PFSK-1 (cell line): ENCODE data around the gene TGFBR3L.
A peak's percentile ranks its signal among the peaks of the same experiment; 100 is the strongest.

Experiments
- FOXP2 ChIP-seq: optimal IDR thresholded peaks from 2 replicates; pipeline ENCODE3; 2011; ENCODE audit warnings: borderline replicate concordance, control low read depth, inconsistent platforms; ENCODE audit not compliant: insufficient read depth; ENCODE audit errors: extremely low read length, extremely low read depth
- POLR2AphosphoS5 ChIP-seq: IDR thresholded peaks from 2 replicates; pipeline ENCODE4 v1.6.1; 2012; ENCODE audit warnings: low read depth, mild to moderate bottlenecking, control low read depth, low read length, moderate library complexity
- REST ChIP-seq, 2 experiments: IDR thresholded peaks; 2 replicates each; pipeline versions ENCODE4 v1.6.1 to v1.8.0; 2011 to 2012; ENCODE audit warnings: low read depth in 2 of 2, low read length in 2 of 2, control low read depth in 1 of 2, inconsistent platforms in 1 of 2, mild to moderate bottlenecking in 1 of 2, moderate library complexity in 1 of 2; ENCODE audit not compliant: insufficient read depth in 1 of 2
- SIN3A ChIP-seq: IDR thresholded peaks from 2 replicates; pipeline ENCODE4 v1.6.1; 2012; ENCODE audit warnings: mild to moderate bottlenecking, low read length, moderate library complexity, borderline replicate concordance; ENCODE audit not compliant: insufficient read depth
- TAF1 ChIP-seq: IDR thresholded peaks from 2 replicates; pipeline ENCODE4 v1.6.1; 2012; ENCODE audit warnings: low read length, control low read depth, borderline replicate concordance; ENCODE audit not compliant: insufficient read depth

The TGFBR3L gene

DNA sequence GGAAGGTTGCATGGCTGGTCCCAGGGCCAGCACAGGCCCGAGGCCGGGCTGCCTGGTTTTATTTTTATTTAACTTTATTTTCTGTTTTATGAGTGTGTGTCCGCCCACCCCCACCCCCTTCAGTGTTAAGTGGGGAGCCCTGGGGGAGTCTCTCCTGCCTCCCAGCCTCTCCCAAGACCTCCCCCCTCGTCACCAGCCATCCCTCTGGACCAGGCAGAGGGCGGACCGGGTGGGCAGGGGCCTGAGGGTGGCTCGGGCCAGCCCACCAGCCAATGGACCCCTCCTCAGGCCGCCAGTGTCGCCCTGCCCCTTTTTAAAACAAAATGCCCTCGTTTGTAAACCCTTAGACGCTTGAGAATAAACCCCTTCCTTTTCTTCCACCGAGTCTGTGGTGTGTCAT lies 531 bp upstream of the TGFBR3L start:
- TF ChIP-seq FOXP2 (no peak), TAF1 (0 out of 2 replicates have a peak, but pooled peaks have one; percentile 1), SIN3A (0 out of 2 replicates have a peak, but pooled peaks have one; percentile 10)

- TF ChIP-seq SIN3A (no peak), FOXP2 (no peak), TAF1 (no peak), REST (IDR thresholded peaks at IDR 0.05; ENCODE audit: insufficient read depth in 1 of 2, low read depth in 2 of 2, low read length in 2 of 2) (no peak), POLR2AphosphoS5 (no peak)
Observed at GRCh38 chr19:7915250-7916102, 846 bp downstream of the TGFBR3L start.

DNA sequence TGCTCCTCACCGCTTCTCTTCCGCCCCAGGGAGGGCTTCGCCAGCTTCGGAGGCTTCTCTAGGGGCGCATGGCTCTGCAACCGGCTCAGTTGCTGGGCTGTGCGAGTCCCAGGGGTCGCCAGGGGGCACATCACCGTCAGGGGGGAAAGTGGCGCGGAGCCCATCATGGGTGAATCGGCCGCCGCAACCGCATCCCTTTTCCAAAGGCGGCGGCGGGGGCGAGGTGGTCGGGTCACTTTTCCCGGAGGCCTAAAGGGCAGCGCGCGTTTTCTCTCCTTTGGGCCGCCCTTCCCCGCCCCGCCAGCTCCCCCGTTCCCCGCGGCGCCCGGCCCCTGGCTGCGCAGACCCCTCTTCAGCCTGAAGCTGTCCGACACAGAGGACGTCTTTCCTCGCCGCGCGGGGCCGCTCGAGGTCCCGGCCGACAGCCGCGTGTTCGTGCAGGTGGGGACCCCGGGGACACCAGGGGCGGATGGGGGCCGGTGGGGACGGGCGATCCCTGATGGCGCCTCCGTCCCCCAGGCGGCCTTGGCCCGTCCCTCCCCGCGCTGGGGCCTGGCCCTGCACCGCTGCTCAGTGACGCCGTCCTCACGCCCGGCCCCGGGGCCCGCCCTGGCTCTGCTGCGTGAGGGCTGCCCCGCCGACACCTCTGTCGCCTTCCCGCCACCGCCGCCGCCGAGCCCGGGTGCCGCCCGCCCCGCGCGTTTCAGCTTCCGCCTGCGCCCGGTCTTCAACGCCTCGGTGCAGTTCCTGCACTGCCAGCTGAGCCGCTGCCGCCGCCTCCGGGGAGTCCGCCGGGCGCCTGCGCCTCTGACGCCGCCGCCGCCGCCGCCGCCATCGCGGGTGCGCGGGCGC lies 1.7 kb downstream of the TGFBR3L start:
- TF ChIP-seq SIN3A (no peak), REST (IDR thresholded peaks at IDR 0.05; ENCODE audit: insufficient read depth in 1 of 2, low read depth in 2 of 2, low read length in 2 of 2) (no peak), FOXP2 (no peak), POLR2AphosphoS5 (no peak), TAF1 (no peak)

DNA sequence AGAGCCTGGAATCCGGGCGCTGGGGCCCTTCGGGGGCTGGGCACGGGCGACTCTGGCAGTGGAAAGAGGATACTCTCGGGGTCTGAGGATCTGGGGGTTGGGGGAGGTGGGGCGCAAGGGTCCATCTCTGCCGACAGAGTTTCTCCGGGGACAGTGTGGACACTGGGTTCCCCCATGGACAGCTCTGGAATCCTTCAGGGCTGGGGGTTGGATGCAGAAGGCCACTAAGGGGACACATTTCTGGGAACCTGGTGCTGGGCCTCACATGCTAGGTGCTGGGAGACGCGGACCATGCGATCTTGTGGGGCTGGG lies 2.3 kb downstream of the TGFBR3L start:
- no peak for TF ChIP-seq REST (IDR thresholded peaks at IDR 0.05; ENCODE audit: insufficient read depth in 1 of 2, low read depth in 2 of 2, low read length in 2 of 2)

GRCh38 chr19:7917267-7918061 lies 2.8 kb downstream of the TGFBR3L start:
- TF ChIP-seq POLR2AphosphoS5: no peak
- no peak for TF ChIP-seq SIN3A
- TF ChIP-seq FOXP2: no peak
- no peak for TF ChIP-seq TAF1
- no peak for TF ChIP-seq REST (IDR thresholded peaks at IDR 0.05; ENCODE audit: insufficient read depth in 1 of 2, low read depth in 2 of 2, low read length in 2 of 2)
